Tibial nerve (tissue), 4 donors: ENCODE measurements around the gene PTGER3. TPM values are rescaled to one million over a fixed set of nuclear protein-coding genes. Genes with fewer than 3 reads are reported as not detected.

Experiments
- DNase-seq, 2 donors: peaks; one replicate each; pipeline ENCODE4 v3.0.0-alpha.2; 2019; ENCODE audit warnings: low spot score in 2 of 2
- H3K27ac ChIP-seq, 4 donors: fragments of 200-600 bp; sonication (generic) in 3 of 4; one replicate each; pipeline ENCODE4 v1.5.1; 2017 to 2019; ENCODE audit warnings: mild to moderate bottlenecking in 1 of 4
- H3K27me3 ChIP-seq, 2 donors: fragments of 200-600 bp; sonication (generic) in 1 of 2; one replicate each; pipeline versions ENCODE4 v1.5.1 to v1.6.0; 2017 to 2019
- H3K36me3 ChIP-seq, 3 donors: fragments of 200-600 bp; sonication (generic); one replicate each; pipeline ENCODE4 v1.5.1; 2018 to 2019
- H3K4me1 ChIP-seq, 4 donors: fragments of 200-600 bp; sonication (generic) in 3 of 4; one replicate each; pipeline ENCODE4 v1.5.1; 2017 to 2019
- H3K4me3 ChIP-seq, 4 donors: fragments of 200-600 bp; sonication (generic) in 3 of 4; one replicate each; pipeline ENCODE4 v1.5.1; 2017 to 2019; ENCODE audit warnings: mild to moderate bottlenecking in 1 of 4, moderate library complexity in 1 of 4
- H3K9me3 ChIP-seq, 4 donors: fragments of 200-600 bp; sonication (generic) in 3 of 4; one replicate each; pipeline ENCODE4 v1.5.1; 2017 to 2019
- CTCF ChIP-seq, 5 experiments: fragments of 200-600 bp in 3 of 5; fragments of 450-650 bp in 2 of 5; sonication (generic) in 3 of 5; IDR thresholded peaks; one replicate each; pipeline ENCODE4 v1.5.1; 2016 to 2019; ENCODE audit warnings: antibody characterized with exemption in 5 of 5, mild to moderate bottlenecking in 3 of 5, moderate library complexity in 2 of 5
- EP300 ChIP-seq, 2 donors: sonication (generic); formaldehyde crosslinking; IDR thresholded peaks; one replicate each; pipeline ENCODE4 v1.6.1; 2017; ENCODE audit warnings: antibody characterized with exemption in 2 of 2, mild to moderate bottlenecking in 1 of 2
- POLR2A ChIP-seq, 2 donors: fragments of 450-650 bp; IDR thresholded peaks; one replicate each; pipeline ENCODE4 v1.6.1; 2017; ENCODE audit warnings: antibody characterized with exemption in 2 of 2, mild to moderate bottlenecking in 2 of 2, moderate library complexity in 2 of 2
- WGBS, 2 donors: methylation state at CpG; one replicate each; pipeline ENCODE4 v1.1.5; 2018; 5-methylcytosine and 5-hydroxymethylcytosine counted together
- total RNA-seq, 4 donors: library from RNA; depleted of rRNA; stranded (reverse); fragments of >200 nt; gene quantifications; one replicate each; pipeline ENCODE4 v1.1.0, GENCODE V29; 2016

PTGER3 gene
- total RNA-seq = 10 to 100 TPM; 11.0 to 76.2 (median 26.7) TPM

- 10 to 18% methylated on average over 16 to 32 of the region's 56 CpGs for WGBS, 2 donors
- TF ChIP-seq POLR2A (IDR thresholded peaks at IDR 0.05) (no peak), EP300 (IDR thresholded peaks at IDR 0.05) (no peak), CTCF (IDR thresholded peaks at IDR 0.05) (no peak)
- H3K9me3 ChIP-seq = no peaks in the 10 kb centered on the region
- H3K27ac ChIP-seq = no peak within 1 kb of the TSS
- H3K27me3 ChIP-seq = peaks cover 0 to 43% of the 10 kb centered on the region in 2 donors
- no peaks in the 10 kb centered on the region for H3K36me3 ChIP-seq
- peak in 1 of 2 donors; percentile 28 for DNase-seq
- peak within 1 kb of the TSS; percentile 20 to 58 (median 28) for H3K4me3 ChIP-seq
- H3K4me1 ChIP-seq = peaks cover 0 to 24% (median 2%) of the 10 kb centered on the region in 4 donors
These were observed at the start of gene PTGER3 for GRCh38 chr1:71047635-71048607. Gene PTGER3 (minus strand): TSS chr1:71047816. CDS start chr1:71047577, 239 bp downstream.

DNA sequence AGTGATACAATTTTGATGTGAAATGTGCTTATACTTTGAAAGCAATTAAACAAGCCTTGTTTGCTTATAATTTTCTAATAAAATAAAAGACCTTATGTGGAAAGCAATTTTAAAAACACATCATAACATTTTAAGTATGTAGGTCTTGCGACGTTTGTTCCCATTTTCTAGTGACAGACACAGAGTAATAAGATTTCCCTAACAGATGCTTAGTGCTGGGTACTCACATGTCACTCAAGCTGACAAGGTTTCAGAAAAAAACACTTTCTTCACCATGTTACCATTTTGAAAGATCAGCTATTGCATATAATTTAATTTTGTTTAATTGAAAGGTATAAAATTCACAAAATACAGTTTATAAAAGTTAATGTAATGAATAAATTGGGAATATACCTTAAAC is 47.3 kb upstream of the PTGER3 start:
- 91 to 98% methylated on average over 2 of the region's 2 CpGs for WGBS, 2 donors
- Histone ChIP-seq H3K4me1 (peaks cover 0 to 4% (median 2%) of the 10 kb centered on the region in 4 donors), H3K9me3 (no peaks in the 10 kb centered on the region), H3K27ac (no peak overlapping the region), H3K36me3 (no peaks in the 10 kb centered on the region), H3K4me3 (no peak overlapping the region), H3K27me3 (no peaks in the 10 kb centered on the region)
- DNase-seq = no peak
- TF ChIP-seq CTCF (IDR thresholded peaks at IDR 0.05) (no peak), POLR2A (IDR thresholded peaks at IDR 0.05) (no peak), EP300 (IDR thresholded peaks at IDR 0.05) (no peak)

- no peak for DNase-seq
- no peaks in the 10 kb centered on the region for H3K9me3 ChIP-seq
- no peaks in the 10 kb centered on the region for H3K27me3 ChIP-seq
- H3K36me3 ChIP-seq = no peaks in the 10 kb centered on the region
- peak in 4 of 5 experiments; percentile 22 to 38 (median 29) for TF ChIP-seq CTCF (IDR thresholded peaks at IDR 0.05)
- no peak for TF ChIP-seq POLR2A (IDR thresholded peaks at IDR 0.05)
- no peak for TF ChIP-seq EP300 (IDR thresholded peaks at IDR 0.05)
- peaks cover 0 to 5% (median 2%) of the 10 kb centered on the region in 4 donors for H3K4me1 ChIP-seq
- H3K4me3 ChIP-seq = no peak overlapping the region
- 61 to 67% methylated on average over 1 of the region's 1 CpG for WGBS, 2 donors
- H3K27ac ChIP-seq = no peak overlapping the region
These were observed 46.3 kb upstream of the PTGER3 start for GRCh38 chr1:71093938-71094337.

DNA sequence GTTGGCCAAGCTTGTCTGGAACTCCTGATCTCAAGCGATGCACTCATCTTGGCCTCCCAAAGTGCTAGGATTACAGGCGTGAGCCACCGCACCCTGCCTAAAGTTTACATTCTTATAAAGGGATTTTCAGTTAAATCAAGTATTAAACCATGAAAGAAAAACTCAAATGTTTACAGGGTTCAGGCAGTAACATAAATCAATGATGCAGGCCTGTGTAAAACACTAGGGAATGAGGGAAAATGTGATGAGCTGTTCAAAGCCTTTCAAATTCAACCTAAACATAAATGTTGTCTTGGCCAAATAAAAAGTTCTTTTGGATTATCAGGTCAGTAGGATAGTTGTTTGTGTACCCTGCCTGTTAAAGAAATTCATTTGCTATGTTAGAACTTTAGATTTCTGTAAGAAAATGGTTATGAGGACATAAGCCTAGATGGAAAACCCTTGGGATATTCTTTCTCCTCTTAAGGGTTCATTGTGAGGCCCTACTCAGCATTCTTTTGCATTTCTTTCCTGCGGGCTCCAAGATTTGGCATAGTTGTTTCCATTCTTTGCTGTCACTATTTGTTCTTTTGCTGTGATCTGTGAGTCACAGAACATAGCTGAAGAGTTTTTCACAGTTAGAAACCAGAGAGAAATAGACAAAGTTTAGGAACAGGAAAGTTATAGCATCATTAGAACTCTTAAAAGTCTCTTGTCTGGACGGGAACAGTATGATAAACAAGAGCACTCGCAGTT is 42.1 kb upstream of the PTGER3 start:
- TF ChIP-seq CTCF (IDR thresholded peaks at IDR 0.05) = no peak
- no peak for TF ChIP-seq POLR2A (IDR thresholded peaks at IDR 0.05)
- TF ChIP-seq EP300 (IDR thresholded peaks at IDR 0.05) = no peak
- no peak overlapping the region for H3K4me3 ChIP-seq
- peak overlapping the region; percentile 32 to 81 (median 54) for H3K27ac ChIP-seq
- DNase-seq = no peak
- 68 to 69% methylated on average over 6 of the region's 6 CpGs for WGBS, 2 donors
- peaks cover 0 to 5% (median 2%) of the 10 kb centered on the region in 4 donors for H3K4me1 ChIP-seq
- H3K36me3 ChIP-seq = no peaks in the 10 kb centered on the region
- no peaks in the 10 kb centered on the region for H3K27me3 ChIP-seq
- no peaks in the 10 kb centered on the region for H3K9me3 ChIP-seq
